Measurements from ENCODE around the gene CFAP46.

Gene CFAP46

GRCh38 chr10:132942101-132943057 is at the start of gene CFAP46:
TSS of gene CFAP46 (minus strand) at chr10:132942570. CDS start at chr10:132942484, 86 bp downstream.
- Histone ChIP-seq H3K4me1 (ENCODE audit: insufficient read depth, insufficient read length) (peaks cover 7% of the 10 kb centered on the region), H3K4me3 (ENCODE audit: insufficient read length, low read depth) (peak within 1 kb of the TSS; percentile 35), H3K9ac (ENCODE audit: insufficient read length, low read depth) (peak within 1 kb of the TSS; percentile 61), H3K36me3 (ENCODE audit: insufficient read depth, insufficient read length, low read length) (no peaks in the 10 kb centered on the region), H3K27me3 (ENCODE audit: insufficient read depth, insufficient read length) (peaks cover 4% of the 10 kb centered on the region), H3K9me3 (ENCODE audit: insufficient read depth, low read length) (no peaks in the 10 kb centered on the region)
- TF ChIP-seq ZNF274 (IDR thresholded peaks at IDR 0.05; ENCODE audit: low read depth, low read length) = no peak
- TF ChIP-seq YY1 (IDR thresholded peaks at IDR 0.05; ENCODE audit: insufficient read depth, insufficient read length) = no peak
- no peak for TF ChIP-seq SUZ12 (IDR thresholded peaks at IDR 0.05; ENCODE audit: extremely low read depth, insufficient read depth, insufficient read length)
- DNase-seq (ENCODE audit: low read depth, low spot score) = no peak

- no peak overlapping the region for H3K4me3 ChIP-seq (ENCODE audit: insufficient read length, low read depth)
- TF ChIP-seq ZNF274 (IDR thresholded peaks at IDR 0.05; ENCODE audit: low read depth, low read length) = no peak
- TF ChIP-seq SUZ12 (IDR thresholded peaks at IDR 0.05; ENCODE audit: extremely low read depth, insufficient read depth, insufficient read length) = no peak
- no peak for TF ChIP-seq YY1 (IDR thresholded peaks at IDR 0.05; ENCODE audit: insufficient read depth, insufficient read length)
- H3K9me3 ChIP-seq (ENCODE audit: insufficient read depth, low read length) = no peaks in the 10 kb centered on the region
- no peak for DNase-seq (ENCODE audit: low read depth, low spot score)
- peaks cover 11% of the 10 kb centered on the region for H3K4me1 ChIP-seq (ENCODE audit: insufficient read depth, insufficient read length)
- peaks cover 11% of the 10 kb centered on the region for H3K27me3 ChIP-seq (ENCODE audit: insufficient read depth, insufficient read length)
- H3K9ac ChIP-seq (ENCODE audit: insufficient read length, low read depth) = no peak overlapping the region
- no peaks in the 10 kb centered on the region for H3K36me3 ChIP-seq (ENCODE audit: insufficient read depth, insufficient read length, low read length)
Measured at GRCh38 chr10:132991706-132992432, 49.5 kb upstream of the CFAP46 start.

- Histone ChIP-seq H3K9ac (ENCODE audit: insufficient read length, low read depth) (no peak overlapping the region), H3K36me3 (ENCODE audit: insufficient read depth, insufficient read length, low read length) (no peaks in the 10 kb centered on the region), H3K27me3 (ENCODE audit: insufficient read depth, insufficient read length) (peaks cover 11% of the 10 kb centered on the region), H3K9me3 (ENCODE audit: insufficient read depth, low read length) (no peaks in the 10 kb centered on the region), H3K4me3 (ENCODE audit: insufficient read length, low read depth) (no peak overlapping the region), H3K4me1 (ENCODE audit: insufficient read depth, insufficient read length) (peaks cover 11% of the 10 kb centered on the region)
- no peak for DNase-seq (ENCODE audit: low read depth, low spot score)
- no peak for TF ChIP-seq ZNF274 (IDR thresholded peaks at IDR 0.05; ENCODE audit: low read depth, low read length)
- TF ChIP-seq SUZ12 (IDR thresholded peaks at IDR 0.05; ENCODE audit: extremely low read depth, insufficient read depth, insufficient read length) = no peak
Measured at GRCh38 chr10:132990684-132991545, 48.5 kb upstream of the CFAP46 start.

- H3K36me3 ChIP-seq (ENCODE audit: insufficient read depth, insufficient read length, low read length) = no peaks in the 10 kb centered on the region
- no peak for DNase-seq (ENCODE audit: low read depth, low spot score)
- peaks cover 10% of the 10 kb centered on the region for H3K4me1 ChIP-seq (ENCODE audit: insufficient read depth, insufficient read length)
- H3K9ac ChIP-seq (ENCODE audit: insufficient read length, low read depth) = no peak overlapping the region
- TF ChIP-seq ZNF274 (IDR thresholded peaks at IDR 0.05; ENCODE audit: low read depth, low read length) = no peak
- TF ChIP-seq SUZ12 (IDR thresholded peaks at IDR 0.05; ENCODE audit: extremely low read depth, insufficient read depth, insufficient read length) = no peak
- no peak for TF ChIP-seq YY1 (IDR thresholded peaks at IDR 0.05; ENCODE audit: insufficient read depth, insufficient read length)
- no peak overlapping the region for H3K4me3 ChIP-seq (ENCODE audit: insufficient read length, low read depth)
- H3K9me3 ChIP-seq (ENCODE audit: insufficient read depth, low read length) = no peaks in the 10 kb centered on the region
- H3K27me3 ChIP-seq (ENCODE audit: insufficient read depth, insufficient read length) = peaks cover 8% of the 10 kb centered on the region
Measured at GRCh38 chr10:132989476-132990415, 47.4 kb upstream of the CFAP46 start.

GRCh38 chr10:132988988-132989387 is 46.6 kb upstream of the CFAP46 start:
- peaks cover 8% of the 10 kb centered on the region for H3K4me1 ChIP-seq (ENCODE audit: insufficient read depth, insufficient read length)
- DNase-seq (ENCODE audit: low read depth, low spot score) = no peak
- no peak overlapping the region for H3K4me3 ChIP-seq (ENCODE audit: insufficient read length, low read depth)
- H3K36me3 ChIP-seq (ENCODE audit: insufficient read depth, insufficient read length, low read length) = no peaks in the 10 kb centered on the region
- H3K9ac ChIP-seq (ENCODE audit: insufficient read length, low read depth) = no peak overlapping the region
- peaks cover 6% of the 10 kb centered on the region for H3K27me3 ChIP-seq (ENCODE audit: insufficient read depth, insufficient read length)
- no peak for TF ChIP-seq SUZ12 (IDR thresholded peaks at IDR 0.05; ENCODE audit: extremely low read depth, insufficient read depth, insufficient read length)
- TF ChIP-seq YY1 (IDR thresholded peaks at IDR 0.05; ENCODE audit: insufficient read depth, insufficient read length) = no peak
- TF ChIP-seq ZNF274 (IDR thresholded peaks at IDR 0.05; ENCODE audit: low read depth, low read length) = no peak
- H3K9me3 ChIP-seq (ENCODE audit: insufficient read depth, low read length) = no peaks in the 10 kb centered on the region
